ENCODE measurements around the gene IL1RAPL1. TPM values are rescaled to one million over a fixed set of nuclear protein-coding genes. Genes with fewer than 3 reads are reported as not detected.
"Not testable (repeated sequence)": the region's sequence is repeated elsewhere in the genome, so short reads cannot be mapped to it uniquely, and the experiment has no call there.

IL1RAPL1 gene
- total RNA-seq, 2 experiments from 2014 or later: not detected

DNA sequence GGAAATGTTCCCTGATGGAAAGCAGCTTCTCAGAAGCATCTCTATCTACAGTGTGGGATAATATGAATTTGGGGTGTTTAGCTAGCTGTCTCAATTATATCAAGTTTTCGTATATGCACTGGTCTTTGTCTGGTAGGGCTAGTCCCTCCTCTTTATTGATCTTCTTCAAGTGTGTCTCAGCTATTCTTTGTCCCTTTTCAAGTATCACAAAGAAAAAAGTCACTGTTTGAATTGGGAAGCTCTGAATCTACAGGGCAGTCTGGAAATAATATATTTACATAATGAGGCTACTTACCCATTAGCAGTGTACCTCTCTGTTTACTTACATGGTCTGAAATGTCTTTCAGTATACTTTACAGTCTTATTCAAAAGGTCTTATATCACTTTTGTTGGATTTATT lies 526.0 kb downstream of the IL1RAPL1 start:
- DNase-seq: no peak
- H3K4me3 Mint-ChIP-seq: no peak overlapping the region
- CTCF ChIA-PET: no interaction called here
- POLR2A ChIA-PET: no interaction called here
- H3K36me3 Mint-ChIP-seq: no peaks in the 10 kb centered on the region
- no peak overlapping the region for H3K27ac Mint-ChIP-seq
- intact Hi-C loops (cut with micrococcal nuclease): no loop called here
- H3K9me3 Mint-ChIP-seq: peaks cover 6% of the 10 kb centered on the region
- H3K4me1 Mint-ChIP-seq (ENCODE audit: low read depth): no peaks in the 10 kb centered on the region
- H3K27me3 Mint-ChIP-seq: no peaks in the 10 kb centered on the region

DNA sequence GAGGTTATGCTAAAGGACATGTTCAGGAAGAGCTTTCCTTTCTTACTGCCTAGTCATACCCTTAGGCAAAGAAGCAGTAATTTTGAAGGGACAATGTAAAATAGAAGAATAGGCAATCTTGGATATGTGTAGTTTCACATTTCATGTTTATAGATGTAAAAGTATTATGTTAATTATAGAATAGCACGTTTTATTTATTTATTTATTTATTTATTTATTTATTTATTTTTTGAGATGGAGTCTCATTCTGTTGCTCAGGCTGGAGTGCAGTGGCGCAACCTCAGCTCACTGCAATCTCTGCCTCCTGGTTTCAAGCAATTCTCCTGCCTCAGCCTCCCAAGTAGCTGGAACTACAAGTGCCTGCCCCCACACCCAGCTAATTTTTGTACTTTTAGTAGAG lies 535.6 kb downstream of the IL1RAPL1 start:
- H3K27me3 Mint-ChIP-seq; H3K4me3 Mint-ChIP-seq; H3K36me3 Mint-ChIP-seq; intact Hi-C loops (cut with micrococcal nuclease); H3K4me1 Mint-ChIP-seq (ENCODE audit: low read depth); POLR2A ChIA-PET; CTCF ChIA-PET; H3K9me3 Mint-ChIP-seq; DNase-seq; H3K27ac Mint-ChIP-seq: not testable (repeated sequence)

DNA sequence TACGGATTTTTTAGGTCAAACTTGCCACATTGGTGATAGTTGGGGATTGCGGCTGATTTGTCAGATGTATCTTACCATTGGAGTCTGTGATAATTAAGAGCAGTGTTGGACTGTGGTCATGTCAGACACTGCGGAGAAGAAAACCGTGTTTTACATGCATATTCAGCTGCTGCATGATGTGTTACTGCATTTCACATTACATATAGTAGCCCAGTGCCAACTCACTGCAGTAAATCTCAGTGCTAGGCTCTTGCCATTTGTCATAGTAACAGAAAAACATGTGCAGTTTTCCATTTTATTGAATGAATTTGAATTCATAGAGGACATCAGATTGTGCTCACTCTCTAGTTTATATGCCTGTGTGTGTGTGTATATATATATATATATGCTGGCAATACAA lies 543.7 kb downstream of the IL1RAPL1 start:
- ChIA-PET POLR2A (no interaction called here), CTCF (no interaction called here)
- Mint-ChIP-seq H3K4me1 (ENCODE audit: low read depth) (no peaks in the 10 kb centered on the region), H3K27me3 (no peaks in the 10 kb centered on the region), H3K36me3 (no peaks in the 10 kb centered on the region), H3K27ac (no peak overlapping the region), H3K4me3 (no peak overlapping the region), H3K9me3 (no peaks in the 10 kb centered on the region)
- no peak for DNase-seq
- intact Hi-C loops (cut with micrococcal nuclease): no loop called here

DNA sequence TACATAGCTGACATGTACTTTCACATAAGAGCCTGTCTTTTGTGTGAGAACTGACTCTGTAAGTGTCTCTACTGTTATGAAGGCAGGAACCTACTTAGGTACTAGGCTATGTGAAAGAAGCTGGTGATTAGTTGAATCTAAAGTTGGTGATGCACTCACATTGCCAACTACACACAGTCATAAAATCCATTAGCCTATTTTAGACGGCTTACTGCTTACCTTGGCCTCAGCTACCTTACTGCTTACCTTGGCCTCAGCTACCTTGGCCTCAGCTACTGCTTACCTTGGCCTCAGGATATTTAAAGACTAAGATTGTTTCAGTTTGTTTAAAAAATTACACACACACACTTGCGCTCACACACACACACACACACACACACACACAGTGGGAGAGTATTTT lies 549.7 kb downstream of the IL1RAPL1 start:
- Mint-ChIP-seq H3K36me3 (no peaks in the 10 kb centered on the region), H3K4me1 (ENCODE audit: low read depth) (no peaks in the 10 kb centered on the region), H3K27me3 (no peaks in the 10 kb centered on the region), H3K9me3 (no peaks in the 10 kb centered on the region), H3K4me3 (no peak overlapping the region), H3K27ac (no peak overlapping the region)
- POLR2A ChIA-PET: no interaction called here
- intact Hi-C loops (cut with micrococcal nuclease): no loop called here
- DNase-seq: no peak
- CTCF ChIA-PET: no interaction called here

DNA sequence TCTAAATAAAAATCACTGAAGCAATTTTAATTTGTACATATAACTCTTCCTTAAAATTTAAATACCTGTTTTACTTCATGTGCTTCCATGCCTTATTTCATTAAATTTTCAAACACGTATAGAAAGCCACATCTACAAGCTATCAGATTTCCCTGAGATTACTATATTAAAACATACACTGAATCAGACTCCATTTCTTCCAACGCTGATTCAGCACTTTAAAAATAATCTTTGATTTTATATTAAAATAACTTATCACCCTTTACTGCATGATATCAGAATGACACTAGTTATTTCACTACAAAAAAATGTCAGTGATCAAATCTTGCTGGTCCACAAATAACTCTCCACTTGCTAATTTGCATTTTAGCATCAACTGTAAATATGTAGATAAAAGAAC lies 550.8 kb downstream of the IL1RAPL1 start:
- Mint-ChIP-seq H3K27me3 (no peaks in the 10 kb centered on the region), H3K4me1 (ENCODE audit: low read depth) (no peaks in the 10 kb centered on the region), H3K4me3 (no peak overlapping the region), H3K27ac (no peak overlapping the region), H3K9me3 (no peaks in the 10 kb centered on the region), H3K36me3 (no peaks in the 10 kb centered on the region)
- ChIA-PET CTCF (no interaction called here), POLR2A (no interaction called here)
- intact Hi-C loops (cut with micrococcal nuclease): no loop called here
- DNase-seq: no peak

- no peak overlapping the region for H3K27ac Mint-ChIP-seq
- no peaks in the 10 kb centered on the region for H3K27me3 Mint-ChIP-seq
- no peak for DNase-seq
- H3K4me3 Mint-ChIP-seq: no peak overlapping the region
- POLR2A ChIA-PET: no interaction called here
- no peaks in the 10 kb centered on the region for H3K4me1 Mint-ChIP-seq (ENCODE audit: low read depth)
- intact Hi-C loops (cut with micrococcal nuclease): no loop called here
- CTCF ChIA-PET: no interaction called here
- H3K9me3 Mint-ChIP-seq: no peaks in the 10 kb centered on the region
- H3K36me3 Mint-ChIP-seq: no peaks in the 10 kb centered on the region
These were observed 556.1 kb downstream of the IL1RAPL1 start for GRCh38 chrX:29143356-29143755.

DNA sequence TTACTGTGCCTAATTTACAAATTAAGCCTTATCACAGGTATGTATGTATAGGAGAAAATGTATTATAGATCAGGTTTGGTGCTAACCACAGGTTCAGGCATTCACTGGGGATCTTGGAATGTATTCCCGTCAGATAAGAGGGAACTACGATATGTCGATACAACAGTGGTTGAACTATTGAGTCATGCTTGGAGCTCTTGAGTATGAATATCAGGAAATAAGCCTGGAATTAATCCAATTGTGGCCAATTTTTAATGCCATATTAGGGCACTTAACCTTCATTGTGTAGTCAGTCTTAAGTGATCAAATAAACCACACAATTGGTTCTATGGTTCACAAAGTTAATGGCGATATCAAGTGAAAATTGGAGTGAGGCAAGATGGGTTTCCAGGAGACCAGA lies 556.5 kb downstream of the IL1RAPL1 start:
- Mint-ChIP-seq H3K9me3 (no peaks in the 10 kb centered on the region), H3K27ac (no peak overlapping the region), H3K4me3 (no peak overlapping the region), H3K27me3 (no peaks in the 10 kb centered on the region), H3K36me3 (no peaks in the 10 kb centered on the region), H3K4me1 (ENCODE audit: low read depth) (no peaks in the 10 kb centered on the region)
- ChIA-PET CTCF (no interaction called here), POLR2A (no interaction called here)
- intact Hi-C loops (cut with micrococcal nuclease): no loop called here
- no peak for DNase-seq

DNA sequence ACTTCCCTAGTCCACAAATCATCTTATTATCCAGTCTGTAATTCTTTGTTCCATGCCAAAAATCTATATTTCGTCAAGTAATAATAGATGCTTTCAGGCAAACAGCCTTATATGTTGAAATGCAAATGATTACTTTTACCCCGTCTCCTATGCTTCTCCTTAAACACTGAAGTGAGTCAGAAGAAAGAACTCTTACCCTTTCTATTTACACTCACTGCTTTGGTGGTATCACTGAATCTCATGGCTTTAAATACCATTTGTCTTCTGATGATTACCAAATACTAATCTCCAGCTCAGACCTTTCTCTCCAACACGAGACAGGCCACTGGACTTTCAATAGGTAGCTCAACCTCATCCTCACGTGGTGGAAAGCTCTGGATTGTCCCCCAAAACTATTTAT lies 558.1 kb downstream of the IL1RAPL1 start:
- intact Hi-C loops (cut with micrococcal nuclease): no loop called here
- ChIA-PET POLR2A (no interaction called here), CTCF (no interaction called here)
- H3K27me3 Mint-ChIP-seq: no peaks in the 10 kb centered on the region
- H3K36me3 Mint-ChIP-seq: no peaks in the 10 kb centered on the region
- H3K9me3 Mint-ChIP-seq: peaks cover 3% of the 10 kb centered on the region
- H3K27ac Mint-ChIP-seq: no peak overlapping the region
- no peak for DNase-seq
- no peak overlapping the region for H3K4me3 Mint-ChIP-seq
- H3K4me1 Mint-ChIP-seq (ENCODE audit: low read depth): no peaks in the 10 kb centered on the region

GRCh38 chrX:29148511-29148910 lies 561.3 kb downstream of the IL1RAPL1 start:
- Mint-ChIP-seq H3K4me1 (ENCODE audit: low read depth) (no peaks in the 10 kb centered on the region), H3K9me3 (peaks cover 3% of the 10 kb centered on the region), H3K27me3 (no peaks in the 10 kb centered on the region), H3K4me3 (no peak overlapping the region), H3K36me3 (no peaks in the 10 kb centered on the region), H3K27ac (no peak overlapping the region)
- intact Hi-C loops (cut with micrococcal nuclease): no loop called here
- DNase-seq: no peak
- ChIA-PET CTCF (no interaction called here), POLR2A (no interaction called here)

- no peak for DNase-seq
- Mint-ChIP-seq H3K4me1 (ENCODE audit: low read depth) (no peaks in the 10 kb centered on the region), H3K36me3 (no peaks in the 10 kb centered on the region), H3K27ac (no peak overlapping the region), H3K27me3 (no peaks in the 10 kb centered on the region), H3K4me3 (no peak overlapping the region), H3K9me3 (no peaks in the 10 kb centered on the region)
- ChIA-PET POLR2A (no interaction called here), CTCF (no interaction called here)
- intact Hi-C loops (cut with micrococcal nuclease): no loop called here
These were observed 568.0 kb downstream of the IL1RAPL1 start for GRCh38 chrX:29155286-29155685.

GRCh38 chrX:29172880-29173279 lies 585.6 kb downstream of the IL1RAPL1 start:
- intact Hi-C loops (cut with micrococcal nuclease): no loop called here

DNA sequence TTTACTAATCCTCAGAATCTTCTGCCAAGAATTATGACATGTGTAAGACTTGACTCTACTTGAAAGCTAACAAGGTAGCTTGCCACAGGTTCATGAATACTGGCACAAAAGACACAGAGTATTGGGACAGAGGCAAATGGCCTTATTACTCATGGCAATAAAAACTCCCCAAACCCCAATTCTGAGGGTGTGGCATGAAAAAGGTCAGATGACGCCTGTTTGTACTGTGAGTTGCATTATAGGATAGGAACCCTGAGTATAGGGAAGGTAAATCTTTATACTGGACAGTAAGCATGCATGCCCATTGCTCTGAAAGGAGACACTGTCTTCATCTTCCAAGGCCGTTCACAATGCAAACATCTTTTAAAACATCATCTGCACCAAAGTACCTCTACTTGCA lies 600.0 kb downstream of the IL1RAPL1 start:
- Mint-ChIP-seq H3K9me3 (no peaks in the 10 kb centered on the region), H3K27ac (no peak overlapping the region), H3K36me3 (no peaks in the 10 kb centered on the region), H3K4me3 (no peak overlapping the region), H3K4me1 (ENCODE audit: low read depth) (no peaks in the 10 kb centered on the region), H3K27me3 (no peaks in the 10 kb centered on the region)
- intact Hi-C loops (cut with micrococcal nuclease): no loop called here
- CTCF ChIA-PET: no interaction called here
- POLR2A ChIA-PET: no interaction called here
- DNase-seq: no peak

More at GRCh38 chrX:29172880-29173279, 585.6 kb downstream of the IL1RAPL1 start:
- CTCF ChIA-PET: no interaction called here
- H3K4me1 Mint-ChIP-seq (ENCODE audit: low read depth): no peaks in the 10 kb centered on the region
- no peaks in the 10 kb centered on the region for H3K36me3 Mint-ChIP-seq
- no peak overlapping the region for H3K4me3 Mint-ChIP-seq
- H3K27ac Mint-ChIP-seq: no peak overlapping the region
- H3K27me3 Mint-ChIP-seq: no peaks in the 10 kb centered on the region
- no peak for DNase-seq
- POLR2A ChIA-PET: no interaction called here
- no peaks in the 10 kb centered on the region for H3K9me3 Mint-ChIP-seq

GRCh38 chrX:29196501-29196900 lies 609.3 kb downstream of the IL1RAPL1 start:
- H3K4me1 Mint-ChIP-seq (ENCODE audit: low read depth): no peaks in the 10 kb centered on the region
- no peak overlapping the region for H3K27ac Mint-ChIP-seq
- ChIA-PET POLR2A (no interaction called here), CTCF (no interaction called here)
- DNase-seq: no peak
- H3K9me3 Mint-ChIP-seq: no peaks in the 10 kb centered on the region
- no peaks in the 10 kb centered on the region for H3K27me3 Mint-ChIP-seq
- H3K36me3 Mint-ChIP-seq: no peaks in the 10 kb centered on the region
- intact Hi-C loops (cut with micrococcal nuclease): no loop called here
- H3K4me3 Mint-ChIP-seq: no peak overlapping the region

DNA sequence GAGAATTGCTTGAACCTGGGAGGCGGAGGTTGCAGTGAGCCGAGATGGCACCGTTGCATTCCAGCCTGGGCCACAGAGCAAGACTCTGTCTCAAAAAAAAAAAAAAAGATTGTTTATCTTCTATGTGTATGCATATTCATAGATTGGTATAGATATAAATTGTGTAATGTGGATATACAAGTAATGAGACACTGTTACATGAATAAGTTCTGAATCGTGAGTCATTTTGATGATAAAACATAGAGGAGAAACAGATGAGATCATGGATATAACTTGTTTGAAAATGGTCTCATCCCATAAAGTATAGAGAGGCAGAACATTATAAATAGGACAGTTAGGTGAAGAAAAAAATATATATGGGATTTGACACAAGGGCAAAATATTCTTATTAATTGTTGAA lies 628.0 kb downstream of the IL1RAPL1 start:
- Mint-ChIP-seq H3K27ac (no peak overlapping the region), H3K27me3 (no peaks in the 10 kb centered on the region)
- POLR2A ChIA-PET: no interaction called here

More for the DNA sequence above, 628.0 kb downstream of the IL1RAPL1 start:
- Mint-ChIP-seq H3K4me1 (ENCODE audit: low read depth) (no peaks in the 10 kb centered on the region), H3K4me3 (no peak overlapping the region), H3K9me3 (peaks cover 5% of the 10 kb centered on the region), H3K36me3 (no peaks in the 10 kb centered on the region)
- intact Hi-C loops (cut with micrococcal nuclease): no loop called here
- no peak for DNase-seq
- CTCF ChIA-PET: no interaction called here

All from activated CD4-positive, alpha-beta memory T cell treated with anti-CD3 and anti-CD28 coated beads for 36 hours (primary cell).